ENCODE results near the gene SNX17.

DNA sequence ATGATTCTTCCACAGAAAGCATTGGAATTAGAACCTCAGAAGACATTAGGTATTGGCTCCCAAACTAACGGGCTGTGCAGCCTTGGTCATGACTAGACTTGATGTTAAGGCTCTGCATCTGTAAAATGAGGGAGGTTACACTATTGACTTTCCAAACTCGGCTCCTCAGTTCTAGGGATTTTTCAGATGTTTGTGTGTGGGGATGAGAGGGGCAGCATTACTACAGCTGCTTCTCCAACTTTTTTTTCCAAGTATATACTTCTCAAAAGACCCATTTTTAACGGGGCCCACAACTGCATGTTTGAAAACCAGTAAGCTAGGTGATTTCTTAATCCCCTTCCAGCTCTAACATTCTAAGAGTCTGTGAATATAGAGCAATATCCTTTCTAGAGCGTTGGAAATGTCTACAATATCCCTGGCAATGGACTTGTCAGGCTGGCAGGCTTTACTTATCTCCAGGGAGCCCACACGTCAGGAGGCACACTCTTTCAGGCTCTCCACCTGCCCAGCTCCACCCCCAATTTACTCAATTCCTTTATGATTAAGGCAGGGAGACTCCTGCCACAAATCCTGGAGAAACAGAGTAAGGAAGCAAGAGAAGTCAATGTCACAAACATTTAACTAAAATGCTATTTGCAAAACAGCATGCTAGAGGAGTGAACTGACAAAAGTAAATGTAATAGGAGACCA is 46.7 kb upstream of the SNX17 start:
- TF ChIP-seq, protein P1, sequence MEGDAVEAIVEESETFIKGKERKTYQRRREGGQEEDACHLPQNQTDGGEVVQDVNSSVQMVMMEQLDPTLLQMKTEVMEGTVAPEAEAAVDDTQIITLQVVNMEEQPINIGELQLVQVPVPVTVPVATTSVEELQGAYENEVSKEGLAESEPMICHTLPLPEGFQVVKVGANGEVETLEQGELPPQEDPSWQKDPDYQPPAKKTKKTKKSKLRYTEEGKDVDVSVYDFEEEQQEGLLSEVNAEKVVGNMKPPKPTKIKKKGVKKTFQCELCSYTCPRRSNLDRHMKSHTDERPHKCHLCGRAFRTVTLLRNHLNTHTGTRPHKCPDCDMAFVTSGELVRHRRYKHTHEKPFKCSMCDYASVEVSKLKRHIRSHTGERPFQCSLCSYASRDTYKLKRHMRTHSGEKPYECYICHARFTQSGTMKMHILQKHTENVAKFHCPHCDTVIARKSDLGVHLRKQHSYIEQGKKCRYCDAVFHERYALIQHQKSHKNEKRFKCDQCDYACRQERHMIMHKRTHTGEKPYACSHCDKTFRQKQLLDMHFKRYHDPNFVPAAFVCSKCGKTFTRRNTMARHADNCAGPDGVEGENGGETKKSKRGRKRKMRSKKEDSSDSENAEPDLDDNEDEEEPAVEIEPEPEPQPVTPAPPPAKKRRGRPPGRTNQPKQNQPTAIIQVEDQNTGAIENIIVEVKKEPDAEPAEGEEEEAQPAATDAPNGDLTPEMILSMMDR (IDR thresholded peaks at IDR 0.05; ENCODE audit: insufficient read depth, low read depth, low read length): no peak
- no peak for TF ChIP-seq EZH2 (IDR thresholded peaks at IDR 0.05; ENCODE audit: insufficient read depth, low read length)
